GM18505 (cell line): ENCODE measurements around the gene HS3ST3A1.
"Not testable (repeated sequence)": the region's sequence is repeated elsewhere in the genome, so short reads cannot be mapped to it uniquely, and the experiment has no call there.

ENCODE experiments used
- ATAC-seq: cut with Tn5 transposase; IDR thresholded peaks from one replicate; pipeline ENCODE4 v1.9.1; 2021; ENCODE audit not compliant: unreplicated experiment
- POLR2A ChIP-seq: IDR thresholded peaks from 4 replicates; pipeline ENCODE4 v1.6.1; 2011; ENCODE audit warnings: borderline replicate concordance; ENCODE audit not compliant: insufficient read depth, insufficient read length; ENCODE audit errors: extremely low read depth

Gene HS3ST3A1

GRCh38 chr17:13523164-13523563 is 78.6 kb downstream of the HS3ST3A1 start:
- TF ChIP-seq POLR2A = no peak
- ATAC-seq = no peak

GRCh38 chr17:13522749-13523148 is 79.0 kb downstream of the HS3ST3A1 start:
- ATAC-seq = no peak
- no peak for TF ChIP-seq POLR2A

- no peak for ATAC-seq
- no peak for TF ChIP-seq POLR2A
Observed at GRCh38 chr17:13521784-13522183, 79.9 kb downstream of the HS3ST3A1 start.

- no peak for ATAC-seq
- TF ChIP-seq POLR2A = no peak
Observed at GRCh38 chr17:13520899-13521572, 80.7 kb downstream of the HS3ST3A1 start.

- no peak for TF ChIP-seq POLR2A
Observed at GRCh38 chr17:13518261-13519000, 83.3 kb downstream of the HS3ST3A1 start.

GRCh38 chr17:13513039-13513405 is 88.7 kb downstream of the HS3ST3A1 start:
- no peak for ATAC-seq
- TF ChIP-seq POLR2A = no peak

More at GRCh38 chr17:13518261-13519000, 83.3 kb downstream of the HS3ST3A1 start:
- ATAC-seq = no peak

GRCh38 chr17:13510062-13510461 is 91.7 kb downstream of the HS3ST3A1 start:
- no peak for ATAC-seq
- TF ChIP-seq POLR2A = no peak

- no peak for ATAC-seq
- TF ChIP-seq POLR2A = no peak
Observed at GRCh38 chr17:13509527-13509926, 92.2 kb downstream of the HS3ST3A1 start.

GRCh38 chr17:13508896-13509295 is 92.8 kb downstream of the HS3ST3A1 start:
- TF ChIP-seq POLR2A = no peak
- no peak for ATAC-seq

GRCh38 chr17:13503526-13503925 is 98.2 kb downstream of the HS3ST3A1 start:
- no peak for TF ChIP-seq POLR2A
- no peak for ATAC-seq

- no peak for ATAC-seq
- TF ChIP-seq POLR2A = no peak
Observed at GRCh38 chr17:13502263-13502662, 99.5 kb downstream of the HS3ST3A1 start.

GRCh38 chr17:13500947-13501346 is 100.8 kb downstream of the HS3ST3A1 start:
- no peak for TF ChIP-seq POLR2A
- ATAC-seq = no peak

- no peak for TF ChIP-seq POLR2A
- ATAC-seq = no peak
Observed at GRCh38 chr17:13498184-13498583, 103.5 kb downstream of the HS3ST3A1 start.

GRCh38 chr17:13496553-13497056 is 105.1 kb downstream of the HS3ST3A1 start:
- not testable (repeated sequence) for ATAC-seq
